Measurements from ENCODE around the gene KCNA2. TPM values are rescaled to one million over a fixed set of nuclear protein-coding genes. Genes with fewer than 3 reads are reported as not detected.

The KCNA2 gene
- total and polyA plus RNA-seq, 2 of the 4 experiments (the other 2 are of a cell fraction), result not detected

- dilution Hi-C loops (cut with HindIII; ENCODE audit: low sequenced_read_pairs, unreplicated experiment), result no loop called here
These were observed 24.9 kb upstream of the KCNA2 start for GRCh38 chr1:110630839-110631663.

More at GRCh38 chr1:110630839-110631663, 24.9 kb upstream of the KCNA2 start:
- Histone ChIP-seq H3K9ac (ENCODE audit: low read depth, low read length) (no peak overlapping the region), H3K79me1 (ENCODE audit: low read depth in 1 of 2, low read length in 2 of 2) (no peaks in the 10 kb centered on the region), H3K36me3 (ENCODE audit: control insufficient read depth, insufficient read depth, low read length) (no peaks in the 10 kb centered on the region), H2BK15ac (ENCODE audit: low read depth, low read length) (no peak overlapping the region), H4K20me1 (ENCODE audit: insufficient read depth, low read length) (no peaks in the 10 kb centered on the region), H3K9me3 (ENCODE audit: control insufficient read depth, insufficient read depth, low read length) (no peaks in the 10 kb centered on the region), H2AFZ (replicated peaks; ENCODE audit: low read length, poor library complexity) (peak overlapping the region; percentile 25), H2AK9ac (replicated peaks; ENCODE audit: low read depth, low read length, poor library complexity) (no peak overlapping the region), H3K18ac (ENCODE audit: low read depth, low read length) (no peak overlapping the region), H3K14ac (replicated peaks; ENCODE audit: low read depth, low read length) (no peak overlapping the region), H2BK20ac (ENCODE audit: low read depth, low read length) (no peak overlapping the region), H2BK120ac (ENCODE audit: low read depth, low read length) (no peak overlapping the region), H3K4me2 (ENCODE audit: low read depth, low read length) (no peak overlapping the region), H2AK5ac (ENCODE audit: low read depth, low read length) (no peak overlapping the region), H3K27me3 (ENCODE audit: control insufficient read depth, insufficient read depth, low read length) (peaks cover 10% of the 10 kb centered on the region), H3K4me1 (ENCODE audit: control insufficient read depth, insufficient read depth, low read length) (peaks cover 3% of the 10 kb centered on the region; the same call in 1 of the 2 replicates), H2BK5ac (ENCODE audit: low read depth, low read length, poor library complexity, severe bottlenecking) (no peak overlapping the region), H3K23ac (ENCODE audit: low read depth, low read length) (no peak overlapping the region), H4K8ac (ENCODE audit: low read depth in 2 of 2, low read length in 2 of 2) (no peak overlapping the region), H3K4me3 (ENCODE audit: insufficient read depth, low read depth, low read length) (no peak overlapping the region), H4K5ac (ENCODE audit: low read depth, low read length) (no peak overlapping the region), H3K56ac (ENCODE audit: extremely low read depth, insufficient read depth, low read length) (no peak overlapping the region), H4K91ac (ENCODE audit: insufficient read depth, low read depth, low read length) (no peak overlapping the region), H3K9me1 (ENCODE audit: insufficient read depth, low read length) (no peaks in the 10 kb centered on the region), H3K27ac (ENCODE audit: insufficient read depth, low read length) (no peak overlapping the region), H3K4ac (ENCODE audit: low read depth, low read length) (no peak overlapping the region)
- peak; percentile 70 for TF ChIP-seq SMC3 (IDR thresholded peaks at IDR 0.05; ENCODE audit: low read depth, low read length)
- TF ChIP-seq RAD21 (IDR thresholded peaks at IDR 0.05; ENCODE audit: low read length), result peak; percentile 65
- TF ChIP-seq, protein P1, sequence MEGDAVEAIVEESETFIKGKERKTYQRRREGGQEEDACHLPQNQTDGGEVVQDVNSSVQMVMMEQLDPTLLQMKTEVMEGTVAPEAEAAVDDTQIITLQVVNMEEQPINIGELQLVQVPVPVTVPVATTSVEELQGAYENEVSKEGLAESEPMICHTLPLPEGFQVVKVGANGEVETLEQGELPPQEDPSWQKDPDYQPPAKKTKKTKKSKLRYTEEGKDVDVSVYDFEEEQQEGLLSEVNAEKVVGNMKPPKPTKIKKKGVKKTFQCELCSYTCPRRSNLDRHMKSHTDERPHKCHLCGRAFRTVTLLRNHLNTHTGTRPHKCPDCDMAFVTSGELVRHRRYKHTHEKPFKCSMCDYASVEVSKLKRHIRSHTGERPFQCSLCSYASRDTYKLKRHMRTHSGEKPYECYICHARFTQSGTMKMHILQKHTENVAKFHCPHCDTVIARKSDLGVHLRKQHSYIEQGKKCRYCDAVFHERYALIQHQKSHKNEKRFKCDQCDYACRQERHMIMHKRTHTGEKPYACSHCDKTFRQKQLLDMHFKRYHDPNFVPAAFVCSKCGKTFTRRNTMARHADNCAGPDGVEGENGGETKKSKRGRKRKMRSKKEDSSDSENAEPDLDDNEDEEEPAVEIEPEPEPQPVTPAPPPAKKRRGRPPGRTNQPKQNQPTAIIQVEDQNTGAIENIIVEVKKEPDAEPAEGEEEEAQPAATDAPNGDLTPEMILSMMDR (conservative IDR thresholded peaks at IDR 0.05; ENCODE audit: low read depth, low read length), result peak; percentile 72
- TF ChIP-seq, protein P2, sequence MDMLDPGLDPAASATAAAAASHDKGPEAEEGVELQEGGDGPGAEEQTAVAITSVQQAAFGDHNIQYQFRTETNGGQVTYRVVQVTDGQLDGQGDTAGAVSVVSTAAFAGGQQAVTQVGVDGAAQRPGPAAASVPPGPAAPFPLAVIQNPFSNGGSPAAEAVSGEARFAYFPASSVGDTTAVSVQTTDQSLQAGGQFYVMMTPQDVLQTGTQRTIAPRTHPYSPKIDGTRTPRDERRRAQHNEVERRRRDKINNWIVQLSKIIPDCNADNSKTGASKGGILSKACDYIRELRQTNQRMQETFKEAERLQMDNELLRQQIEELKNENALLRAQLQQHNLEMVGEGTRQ (IDR thresholded peaks at IDR 0.05; ENCODE audit: low read depth, low read length), result no peak
- CTCF ChIA-PET, result no interaction called here
- DNase-seq, result peak; percentile 46
- POLR2A ChIA-PET (ENCODE audit: unreplicated experiment), result no interaction called here
- 79% methylated on average over 4 of the region's 13 CpGs; no CpG with 5 or more reads in 1 of the 2 experiments for WGBS, 2 experiments (ENCODE audit: extremely low coverage in 2 of 2, insufficient read length in 1 of 2)
- in situ Hi-C loops (cut with MboI; ENCODE audit: low sequenced_read_pairs), result loop anchor here (5.0 kb wide), 1 partner anchor 136 kb away; no protein-coding TSS in a partner anchor
- BruUV-seq (replicated peaks), result no TSS peak
- peak; percentile 96 for ATAC-seq (ENCODE audit: low read depth)
- intact Hi-C loops (cut with micrococcal nuclease), result loop anchor here (1.0 kb wide), 2 partner anchors 135 to 152 kb away; no protein-coding TSS in a partner anchor

Measured in IMR-90 (cell line).